Common myeloid progenitor, CD34-positive (primary cell): Measurements from ENCODE around the gene FSIP1.

ENCODE experiments used
- CTCF ChIA-PET: fragments of 350-600 bp; sonication (Branson Sonifier 250); formaldehyde crosslinking; loops from one replicate; lab custom pipeline; 2021; ENCODE audit warnings: antibody characterized with exemption; lab: Charles Lee
- POLR2A ChIA-PET: fragments of 350-600 bp; sonication (Branson Sonifier 250); formaldehyde crosslinking; loops from one replicate; lab custom pipeline; 2021; ENCODE audit warnings: antibody characterized with exemption; lab: Charles Lee
- DNase-seq, 3 donors: peaks; one replicate each; pipeline versions ENCODE4 v3.0.0 to v3.0.0-alpha.2; 2013
- H3K27ac ChIP-seq, 2 experiments: 1 replicate in 1 of 2; 2 replicates in 1 of 2; pipeline ENCODE4 v1.7.0; 2013; ENCODE audit warnings: inconsistent platforms in 2 of 2, low read length in 2 of 2, mild to moderate bottlenecking in 2 of 2, low read depth in 1 of 2, moderate library complexity in 1 of 2; ENCODE audit not compliant: severe bottlenecking in 2 of 2, insufficient read depth in 1 of 2, poor library complexity in 1 of 2
- H3K27me3 ChIP-seq, 5 experiments: replicated peaks in 2 of 5; 1 replicate in 3 of 5; 2 replicates in 2 of 5; pipeline versions ENCODE4 v1.6.1 to v1.7.0; 2013; ENCODE audit warnings: low read length in 4 of 5, mild to moderate bottlenecking in 2 of 5, moderate library complexity in 2 of 5, inconsistent platforms in 1 of 5; ENCODE audit not compliant: insufficient read depth in 5 of 5, control insufficient read depth in 4 of 5
- H3K36me3 ChIP-seq, 4 experiments: 1 replicate in 2 of 4; 2 replicates in 2 of 4; pipeline versions ENCODE4 v1.6.1 to v1.7.0; 2013; ENCODE audit warnings: low read length in 3 of 4, control low read depth in 1 of 4, mild to moderate bottlenecking in 1 of 4; ENCODE audit not compliant: control insufficient read depth in 4 of 4, insufficient read depth in 4 of 4
- H3K4me1 ChIP-seq, 4 experiments: 1 replicate in 3 of 4; 2 replicates in 1 of 4; pipeline versions ENCODE4 v1.6.1 to v1.7.1; 2013; ENCODE audit warnings: low read length in 3 of 4, mild to moderate bottlenecking in 3 of 4, control low read depth in 1 of 4, inconsistent platforms in 1 of 4, moderate library complexity in 1 of 4; ENCODE audit not compliant: control insufficient read depth in 4 of 4, insufficient read depth in 4 of 4; ENCODE audit errors: control extremely low read depth in 1 of 4
- H3K4me3 ChIP-seq, 7 experiments: 1 replicate in 4 of 7; 2 replicates in 3 of 7; pipeline versions ENCODE4 v1.5.1 to v1.7.0; 2013; ENCODE audit warnings: mild to moderate bottlenecking in 7 of 7, low read length in 6 of 7, moderate library complexity in 6 of 7, inconsistent platforms in 2 of 7, low read depth in 2 of 7, control low read depth in 1 of 7; ENCODE audit not compliant: insufficient read depth in 4 of 7, control insufficient read depth in 1 of 7; ENCODE audit errors: extremely low read depth in 1 of 7
- H3K9me3 ChIP-seq, 5 experiments: 1 replicate in 4 of 5; 2 replicates in 1 of 5; pipeline versions ENCODE4 v1.6.1 to v1.7.1; 2013; ENCODE audit warnings: low read length in 4 of 5, mild to moderate bottlenecking in 2 of 5, inconsistent platforms in 1 of 5, low read depth in 1 of 5, moderate library complexity in 1 of 5; ENCODE audit not compliant: control insufficient read depth in 4 of 5, insufficient read depth in 2 of 5; ENCODE audit errors: control extremely low read depth in 1 of 5
- WGBS: methylation state at CpG from one replicate; pipeline ENCODE4 v1.1.5; 2013; ENCODE audit not compliant: insufficient coverage; 5-methylcytosine and 5-hydroxymethylcytosine counted together

Gene FSIP1

GRCh38 chr15:39582977-39583595, 199.6 kb downstream of the FSIP1 start:
- peaks cover 0 to 4% (median 0%) of the 10 kb centered on the region in 5 experiments for H3K9me3 ChIP-seq
- POLR2A ChIA-PET: no interaction called here
- CTCF ChIA-PET: interaction anchor here (0.8 to 1.6 kb wide), 6 partner anchors 175 to 456 kb away, joined by 3 to 5 read pairs (median 3); no protein-coding TSS in a partner anchor
- peaks cover 0 to 17% (median 4%) of the 10 kb centered on the region in 5 experiments for H3K27me3 ChIP-seq
- peaks cover 0 to 27% (median 19%) of the 10 kb centered on the region in 4 experiments for H3K4me1 ChIP-seq
- H3K4me3 ChIP-seq: no peak overlapping the region
- no peak for DNase-seq
- H3K36me3 ChIP-seq: no peaks in the 10 kb centered on the region
- WGBS: 91% methylated on average over 2 of the region's 4 CpGs
- no peak overlapping the region for H3K27ac ChIP-seq

- Histone ChIP-seq H3K4me3 (no peak overlapping the region), H3K27ac (no peak overlapping the region)
- CTCF ChIA-PET: interaction anchor here (0.7 to 5.2 kb wide), 9 partner anchors 175 to 469 kb away, joined by 3 to 54 read pairs (median 3); no protein-coding TSS in a partner anchor
These were observed 200.2 kb downstream of the FSIP1 start for GRCh38 chr15:39582286-39582976.

DNA sequence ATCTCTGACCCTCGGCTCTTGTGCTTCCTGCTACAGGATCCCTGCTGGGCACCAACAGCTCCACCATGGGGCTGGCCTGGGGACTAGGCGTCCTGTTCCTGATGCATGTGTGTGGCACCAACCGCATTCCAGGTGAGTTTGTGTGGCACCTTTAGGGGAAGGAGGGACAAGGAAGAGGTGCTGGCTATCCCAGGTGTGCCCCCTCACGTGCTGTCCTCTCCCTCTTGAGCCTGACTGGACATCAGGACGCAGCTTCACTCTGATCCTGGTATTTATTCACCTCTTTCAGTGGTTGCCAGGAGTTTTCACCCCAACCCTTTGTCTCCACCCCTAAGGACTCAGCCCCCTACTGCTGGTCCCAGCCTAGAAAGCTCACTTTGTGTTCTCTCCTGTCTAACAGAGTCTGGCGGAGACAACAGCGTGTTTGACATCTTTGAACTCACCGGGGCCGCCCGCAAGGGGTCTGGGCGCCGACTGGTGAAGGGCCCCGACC, 200.8 kb downstream of the FSIP1 start:
- DNase-seq: peak; percentile 29 to 54 (median 29)
- CTCF ChIA-PET: interaction anchor here (0.7 to 5.2 kb wide), 8 partner anchors 133 to 469 kb away, joined by 3 to 54 read pairs (median 4); no protein-coding TSS in a partner anchor
- Histone ChIP-seq H3K27ac (no peak overlapping the region), H3K36me3 (no peaks in the 10 kb centered on the region), H3K4me1 (peaks cover 0 to 27% (median 19%) of the 10 kb centered on the region in 4 experiments), H3K4me3 (peak overlapping the region in 2 of 7 experiments; percentile 60 to 74), H3K27me3 (peaks cover 0 to 17% (median 4%) of the 10 kb centered on the region in 5 experiments), H3K9me3 (peaks cover 0 to 4% (median 0%) of the 10 kb centered on the region in 5 experiments)
- WGBS: 83% methylated on average over 13 of the region's 13 CpGs
- POLR2A ChIA-PET: no interaction called here

More at GRCh38 chr15:39582286-39582976, 200.2 kb downstream of the FSIP1 start:
- H3K4me1 ChIP-seq: peaks cover 0 to 27% (median 19%) of the 10 kb centered on the region in 4 experiments
- peaks cover 0 to 17% (median 4%) of the 10 kb centered on the region in 5 experiments for H3K27me3 ChIP-seq
- H3K36me3 ChIP-seq: no peaks in the 10 kb centered on the region
- DNase-seq: no peak
- peaks cover 0 to 4% (median 0%) of the 10 kb centered on the region in 5 experiments for H3K9me3 ChIP-seq
- POLR2A ChIA-PET: no interaction called here
- 94% methylated on average over 20 of the region's 20 CpGs for WGBS

DNA sequence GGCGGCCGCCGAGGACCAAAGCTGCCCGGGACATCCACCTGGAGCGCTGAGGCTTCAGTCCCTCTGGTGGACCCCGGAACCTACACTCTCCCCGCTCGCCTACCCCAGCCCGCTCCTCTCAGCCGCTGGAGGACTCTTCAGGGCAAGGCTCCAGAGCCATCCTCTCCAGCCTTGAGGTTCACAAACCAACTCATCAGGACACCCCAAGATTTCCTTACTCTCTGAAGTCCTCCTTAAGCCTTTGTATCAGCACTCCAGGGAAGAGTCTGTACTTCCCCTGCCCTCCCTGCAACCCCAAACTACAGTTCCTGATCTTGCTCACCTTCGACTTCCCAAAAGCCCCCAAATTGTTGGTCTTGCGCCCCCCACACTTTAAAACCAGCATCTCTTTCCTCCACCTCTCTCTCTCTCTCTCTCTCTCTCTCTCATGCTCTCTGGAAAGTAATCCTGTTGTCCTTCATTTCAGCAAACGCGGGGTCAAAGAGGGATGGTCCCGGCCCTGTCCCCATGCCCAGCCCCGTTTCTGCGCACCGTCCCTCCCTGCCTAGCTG, 201.3 kb downstream of the FSIP1 start:
- Histone ChIP-seq H3K27ac (no peak overlapping the region), H3K4me3 (peak overlapping the region in 6 of 7 experiments; percentile 35 to 74 (median 60)), H3K9me3 (peaks cover 0 to 4% (median 0%) of the 10 kb centered on the region in 5 experiments), H3K4me1 (peaks cover 0 to 27% (median 19%) of the 10 kb centered on the region in 4 experiments), H3K36me3 (no peaks in the 10 kb centered on the region), H3K27me3 (peaks cover 0 to 17% (median 4%) of the 10 kb centered on the region in 5 experiments)
- DNase-seq: peak; percentile 7 to 38 (median 22)
- CTCF ChIA-PET: interaction anchor here (0.7 to 5.2 kb wide), 10 partner anchors 105 to 882 kb away, joined by 3 to 54 read pairs (median 4); no protein-coding TSS in a partner anchor
- WGBS: 11% methylated on average over 17 of the region's 18 CpGs
- POLR2A ChIA-PET: no interaction called here

DNA sequence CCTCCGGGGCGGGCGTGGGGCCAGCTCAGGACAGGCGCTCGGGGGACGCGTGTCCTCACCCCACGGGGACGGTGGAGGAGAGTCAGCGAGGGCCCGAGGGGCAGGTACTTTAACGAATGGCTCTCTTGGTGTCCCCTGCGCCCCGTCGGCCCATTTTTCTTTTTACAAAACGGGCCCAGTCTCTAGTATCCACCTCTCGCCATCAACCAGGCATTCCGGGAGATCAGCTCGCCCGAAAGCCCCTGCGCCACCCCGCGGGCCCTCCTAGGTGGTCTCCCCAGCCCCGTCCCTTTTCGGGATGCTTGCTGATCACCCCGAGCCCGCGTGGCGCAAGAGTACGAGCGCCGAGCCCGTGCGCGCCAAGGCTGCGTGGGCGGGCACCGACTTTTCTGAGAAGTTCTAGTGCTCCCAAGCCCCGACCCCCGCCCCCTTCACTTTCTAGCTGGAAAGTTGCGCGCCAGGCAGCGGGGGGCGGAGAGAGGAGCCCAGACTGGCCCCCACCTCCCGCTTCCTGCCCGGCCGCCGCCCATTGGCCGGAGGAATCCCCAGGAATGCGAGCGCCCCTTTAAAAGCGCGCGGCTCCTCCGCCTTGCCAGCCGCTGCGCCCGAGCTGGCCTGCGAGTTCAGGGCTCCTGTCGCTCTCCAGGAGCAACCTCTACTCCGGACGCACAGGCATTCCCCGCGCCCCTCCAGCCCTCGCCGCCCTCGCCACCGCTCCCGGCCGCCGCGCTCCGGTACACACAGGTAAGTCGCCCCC, 202.0 kb downstream of the FSIP1 start, which contains the start of gene THBS1:
Gene THBS1 (plus strand): TSS at position 595 of the 757 bp plus-strand sequence. CDS start 779 bp downstream, outside the sequence.
- Histone ChIP-seq H3K4me3 (peak within 1 kb of the TSS; percentile 35 to 74 (median 59)), H3K9me3 (peaks cover 0 to 4% (median 0%) of the 10 kb centered on the region in 5 experiments), H3K36me3 (no peaks in the 10 kb centered on the region), H3K27ac (no peak within 1 kb of the TSS), H3K27me3 (peaks cover 0 to 17% (median 4%) of the 10 kb centered on the region in 5 experiments), H3K4me1 (peaks cover 0 to 27% (median 18%) of the 10 kb centered on the region in 4 experiments)
- peak; percentile 24 to 70 (median 57) for DNase-seq
- POLR2A ChIA-PET: no interaction called here
- CTCF ChIA-PET: interaction anchor here (0.7 to 5.2 kb wide), 14 partner anchors 15 to 881 kb away, joined by 3 to 54 read pairs (median 4); no protein-coding TSS in a partner anchor
- under 1% methylated on average over 65 of the region's 74 CpGs for WGBS

GRCh38 chr15:39580117-39580484, 202.5 kb downstream of the FSIP1 start:
- WGBS: 0% methylated on average over 17 of the region's 29 CpGs
- ChIA-PET CTCF (interaction anchor here (0.6 to 5.2 kb wide), 14 partner anchors 16 to 880 kb away, joined by 3 to 54 read pairs (median 4); no protein-coding TSS in a partner anchor), POLR2A (no interaction called here)
- no peak overlapping the region for H3K27ac ChIP-seq
- H3K27me3 ChIP-seq: peaks cover 0 to 17% (median 4%) of the 10 kb centered on the region in 5 experiments
- H3K9me3 ChIP-seq: peaks cover 0 to 4% (median 0%) of the 10 kb centered on the region in 5 experiments
- H3K4me1 ChIP-seq: peaks cover 0 to 22% (median 15%) of the 10 kb centered on the region in 4 experiments
- H3K4me3 ChIP-seq: peak overlapping the region in 6 of 7 experiments; percentile 35 to 74 (median 60)
- H3K36me3 ChIP-seq: no peaks in the 10 kb centered on the region
- peak; percentile 83 to 92 (median 91) for DNase-seq
